Dedifferentiated amniotic fluid mesenchymal stem cell (primary cell): ENCODE data around the gene ADPRHL1.
"Not testable (repeated sequence)": the region's sequence is repeated elsewhere in the genome, so short reads cannot be mapped to it uniquely, and the experiment has no call there.

Experiments used
- DNase-seq: peaks from one replicate; pipeline ENCODE4 v3.0.0-alpha.2; 2016; ENCODE audit errors: extremely low spot score

The ADPRHL1 gene

GRCh38 chr13:113371061-113371460, 82.2 kb downstream of the ADPRHL1 start:
- DNase-seq: no peak

- DNase-seq: no peak
These were observed 83.4 kb downstream of the ADPRHL1 start for GRCh38 chr13:113369881-113370280.

GRCh38 chr13:113369189-113369588, 84.1 kb downstream of the ADPRHL1 start:
- no peak for DNase-seq

GRCh38 chr13:113368353-113368752, 84.9 kb downstream of the ADPRHL1 start:
- not testable (repeated sequence) for DNase-seq

GRCh38 chr13:113367771-113368170, 85.5 kb downstream of the ADPRHL1 start:
- no peak for DNase-seq

GRCh38 chr13:113367020-113367560, 86.2 kb downstream of the ADPRHL1 start:
- no peak for DNase-seq

GRCh38 chr13:113365971-113366588, 87.2 kb downstream of the ADPRHL1 start:
- no peak for DNase-seq

- DNase-seq: no peak
These were observed 87.7 kb downstream of the ADPRHL1 start for GRCh38 chr13:113365583-113365970.

GRCh38 chr13:113364901-113365582, 88.2 kb downstream of the ADPRHL1 start:
- no peak for DNase-seq

- DNase-seq: no peak
These were observed 88.9 kb downstream of the ADPRHL1 start for GRCh38 chr13:113364311-113364889.

GRCh38 chr13:113361406-113361805, 91.9 kb downstream of the ADPRHL1 start:
- DNase-seq: no peak

- no peak for DNase-seq
These were observed 92.8 kb downstream of the ADPRHL1 start for GRCh38 chr13:113360446-113360845.

- DNase-seq: no peak
These were observed 93.7 kb downstream of the ADPRHL1 start for GRCh38 chr13:113359571-113359970.

- DNase-seq: no peak
These were observed 94.6 kb downstream of the ADPRHL1 start for GRCh38 chr13:113358653-113359190.

GRCh38 chr13:113357529-113357928, 95.8 kb downstream of the ADPRHL1 start:
- no peak for DNase-seq

GRCh38 chr13:113356596-113356995, 96.7 kb downstream of the ADPRHL1 start:
- DNase-seq: no peak

- no peak for DNase-seq
These were observed 97.7 kb downstream of the ADPRHL1 start for GRCh38 chr13:113355621-113356020.

- DNase-seq: no peak
These were observed 98.3 kb downstream of the ADPRHL1 start for GRCh38 chr13:113354831-113355610.

GRCh38 chr13:113353254-113353653, 100.0 kb downstream of the ADPRHL1 start:
- no peak for DNase-seq

GRCh38 chr13:113351514-113352026, 101.7 kb downstream of the ADPRHL1 start:
- DNase-seq: no peak

- DNase-seq: no peak
These were observed 102.4 kb downstream of the ADPRHL1 start for GRCh38 chr13:113350938-113351335.
